AG04450 (cell line): ENCODE measurements around the gene CEP83. TPM values are rescaled to one million over a fixed set of nuclear protein-coding genes. Genes with fewer than 3 reads are reported as not detected.

Experiments used
- CTCF ChIA-PET: fragments of 300-600, 350-600 bp; formaldehyde crosslinking; extraction: SDS; loops from one replicate; lab custom pipeline; 2022; ENCODE audit warnings: antibody characterized with exemption, inconsistent platforms; lab: Charles Lee
- POLR2A ChIA-PET: fragments of 350-600 bp; formaldehyde crosslinking; extraction: SDS; loops from one replicate; lab custom pipeline; 2021; ENCODE audit warnings: antibody characterized with exemption, inconsistent platforms; lab: Yijun Ruan, JAX
- DNase-seq: peaks from one replicate; pipeline ENCODE4 v3.0.0-alpha.2; 2011; ENCODE audit warnings: low read depth, low spot score
- H3K27ac ChIP-seq: one replicate; pipeline ENCODE4 v1.5.1; 2012; ENCODE audit warnings: low read depth, low read length, control low read depth
- H3K27me3 ChIP-seq: one replicate; pipeline ENCODE4 v1.6.0; 2012; ENCODE audit warnings: low read length; ENCODE audit not compliant: control insufficient read depth, insufficient read depth
- H3K4me3 ChIP-seq: 2 replicates; pipeline ENCODE4 v1.5.1; 2011; ENCODE audit warnings: mild to moderate bottlenecking, low read depth, low read length, control low read depth
- H3K9me3 ChIP-seq: 2 replicates; pipeline ENCODE4 v1.5.1; 2012; ENCODE audit warnings: low read length; ENCODE audit not compliant: control insufficient read depth, insufficient read depth
- polyA plus RNA-seq: library from polyadenylated mRNA; depleted of rRNA; stranded (reverse); fragments of >200 nt; gene quantifications from 2 replicates; pipeline ENCODE4 v1.2.3, GENCODE V29; 2011
- TF ChIP-seq, protein P1 (sequence below): IDR thresholded peaks from 2 replicates; pipeline ENCODE4 v1.5.1; 2011; ENCODE audit warnings: low read depth, low read length, control low read depth, inconsistent platforms

CEP83 gene
- polyA plus RNA-seq, 1 experiment = 10.0 TPM

GRCh38 chr12:94273272-94273671 lies 186.4 kb downstream of the CEP83 start:
- Histone ChIP-seq H3K27me3 (peaks cover 7% of the 10 kb centered on the region), H3K9me3 (no peaks in the 10 kb centered on the region), H3K27ac (no peak overlapping the region), H3K4me3 (no peak overlapping the region)
- TF ChIP-seq, protein P1, sequence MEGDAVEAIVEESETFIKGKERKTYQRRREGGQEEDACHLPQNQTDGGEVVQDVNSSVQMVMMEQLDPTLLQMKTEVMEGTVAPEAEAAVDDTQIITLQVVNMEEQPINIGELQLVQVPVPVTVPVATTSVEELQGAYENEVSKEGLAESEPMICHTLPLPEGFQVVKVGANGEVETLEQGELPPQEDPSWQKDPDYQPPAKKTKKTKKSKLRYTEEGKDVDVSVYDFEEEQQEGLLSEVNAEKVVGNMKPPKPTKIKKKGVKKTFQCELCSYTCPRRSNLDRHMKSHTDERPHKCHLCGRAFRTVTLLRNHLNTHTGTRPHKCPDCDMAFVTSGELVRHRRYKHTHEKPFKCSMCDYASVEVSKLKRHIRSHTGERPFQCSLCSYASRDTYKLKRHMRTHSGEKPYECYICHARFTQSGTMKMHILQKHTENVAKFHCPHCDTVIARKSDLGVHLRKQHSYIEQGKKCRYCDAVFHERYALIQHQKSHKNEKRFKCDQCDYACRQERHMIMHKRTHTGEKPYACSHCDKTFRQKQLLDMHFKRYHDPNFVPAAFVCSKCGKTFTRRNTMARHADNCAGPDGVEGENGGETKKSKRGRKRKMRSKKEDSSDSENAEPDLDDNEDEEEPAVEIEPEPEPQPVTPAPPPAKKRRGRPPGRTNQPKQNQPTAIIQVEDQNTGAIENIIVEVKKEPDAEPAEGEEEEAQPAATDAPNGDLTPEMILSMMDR = no peak
- DNase-seq = no peak
- ChIA-PET POLR2A (no interaction called here), CTCF (no interaction called here)

GRCh38 chr12:94272280-94272679 lies 187.4 kb downstream of the CEP83 start:
- no peak overlapping the region for H3K27ac ChIP-seq
- H3K9me3 ChIP-seq = no peaks in the 10 kb centered on the region
- TF ChIP-seq, protein P1 = no peak
- ChIA-PET CTCF (no interaction called here), POLR2A (no interaction called here)
- peaks cover 7% of the 10 kb centered on the region for H3K27me3 ChIP-seq
- no peak overlapping the region for H3K4me3 ChIP-seq
- DNase-seq = no peak

- H3K9me3 ChIP-seq = no peaks in the 10 kb centered on the region
- H3K27me3 ChIP-seq = peaks cover 7% of the 10 kb centered on the region
- TF ChIP-seq, protein P1 = no peak
- ChIA-PET CTCF (no interaction called here), POLR2A (no interaction called here)
- DNase-seq = no peak
- no peak overlapping the region for H3K27ac ChIP-seq
- H3K4me3 ChIP-seq = no peak overlapping the region
Measured at GRCh38 chr12:94271351-94271750, 188.3 kb downstream of the CEP83 start.

DNA sequence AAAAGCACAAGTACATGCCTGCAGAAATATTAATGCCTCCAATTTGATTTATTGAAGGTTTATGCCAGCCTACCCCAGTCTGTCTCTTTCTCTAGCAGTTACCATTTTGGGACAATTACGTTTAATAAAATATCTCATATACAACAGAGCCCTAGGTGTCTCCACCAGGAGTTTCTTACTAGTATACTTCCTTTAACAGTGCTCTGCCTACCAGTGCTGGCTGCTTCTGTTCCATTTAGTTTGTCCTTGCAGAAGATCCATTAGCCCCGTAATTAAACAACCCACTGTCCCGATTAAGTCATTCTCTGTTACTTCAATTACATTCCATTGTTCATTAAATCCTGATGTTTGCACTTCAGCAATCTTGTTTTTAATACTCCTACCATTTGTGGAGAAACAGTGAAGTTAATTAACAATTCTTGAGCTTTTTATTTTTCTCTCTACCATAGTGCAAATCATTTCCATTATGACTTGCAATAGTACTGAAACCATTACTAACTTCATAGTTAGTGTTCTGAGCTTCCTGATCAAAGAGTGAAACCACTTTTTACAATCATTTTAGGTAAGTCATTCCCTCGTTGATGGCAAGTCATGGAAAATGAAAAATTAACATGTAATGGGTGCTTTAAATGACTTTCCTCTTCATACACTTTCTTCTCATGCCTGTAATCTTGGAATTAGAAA lies 190.2 kb downstream of the CEP83 start:
- CTCF ChIA-PET = no interaction called here

DNA sequence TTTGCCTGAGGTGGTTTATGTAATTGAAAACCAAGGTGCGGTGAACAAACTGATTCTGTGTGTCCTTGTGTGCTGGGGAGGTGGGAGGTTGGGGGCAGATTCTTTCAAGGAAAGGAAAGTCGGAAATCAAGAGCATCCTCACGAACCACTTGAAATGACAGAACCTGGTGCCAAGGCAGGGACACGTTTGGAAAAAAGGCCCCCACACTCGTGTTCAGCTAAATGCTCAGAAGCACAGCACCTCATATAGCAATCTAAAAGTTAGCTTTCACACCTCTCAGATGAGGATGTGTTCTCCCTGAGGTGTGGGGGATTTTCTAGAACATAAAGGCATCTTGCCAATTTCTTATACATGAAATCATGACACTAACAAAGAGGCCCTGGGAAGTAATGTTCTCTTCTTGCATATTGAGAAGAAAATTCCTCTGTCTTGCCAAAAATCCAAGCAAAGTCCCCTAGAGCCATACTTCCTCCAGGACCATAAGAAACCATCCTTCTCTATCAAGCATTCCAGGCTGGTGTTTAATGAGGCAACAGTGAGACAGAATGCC lies 191.7 kb downstream of the CEP83 start:
- peaks cover 7% of the 10 kb centered on the region for H3K27me3 ChIP-seq
- ChIA-PET POLR2A (no interaction called here), CTCF (no interaction called here)
- H3K9me3 ChIP-seq = no peaks in the 10 kb centered on the region; the same call in 1 of the 2 replicates
- no peak overlapping the region for H3K4me3 ChIP-seq
- no peak overlapping the region for H3K27ac ChIP-seq
- no peak for DNase-seq
- TF ChIP-seq, protein P1 = no peak

More for the DNA sequence above, 190.2 kb downstream of the CEP83 start:
- POLR2A ChIA-PET = no interaction called here
- no peak overlapping the region for H3K4me3 ChIP-seq
- H3K27ac ChIP-seq = no peak overlapping the region
- H3K27me3 ChIP-seq = peaks cover 7% of the 10 kb centered on the region
- TF ChIP-seq, protein P1 = no peak
- no peaks in the 10 kb centered on the region for H3K9me3 ChIP-seq
- no peak for DNase-seq
